Measurements from ENCODE around the gene ZBTB7C. TPM values are rescaled to one million over a fixed set of nuclear protein-coding genes. Genes with fewer than 3 reads are reported as not detected.
A peak's percentile ranks its signal among the peaks of the same experiment; 100 is the strongest.

Gene ZBTB7C
- polyA plus RNA-seq, 1 donor (not counting 4 experiments of a cell fraction or from before 2014, with no cell fraction given): 0.58 TPM

GRCh38 chr18:47997338-47997780, 411.8 kb downstream of the ZBTB7C start:
- no peaks in the 10 kb centered on the region for H3K9me1 ChIP-seq (ENCODE audit: control insufficient read depth, extremely low read depth, insufficient read depth, low read length)
- H3K9ac ChIP-seq (ENCODE audit: control insufficient read depth, extremely low read depth, insufficient read depth, low read length): no peak overlapping the region
- no peak overlapping the region for H3K4me3 ChIP-seq (ENCODE audit: control insufficient read depth in 2 of 3, extremely low read depth in 1 of 3, insufficient read depth in 2 of 3, low read depth in 1 of 3, low read length in 3 of 3)
- H2AFZ ChIP-seq (ENCODE audit: control insufficient read depth, low read length): no peak overlapping the region
- no peak for DNase-seq (ENCODE audit: low read depth, low spot score)
- H3K27me3 ChIP-seq (ENCODE audit: control insufficient read depth, extremely low read depth, insufficient read depth, low read length): no peaks in the 10 kb centered on the region
- no peaks in the 10 kb centered on the region for H3K79me2 ChIP-seq (ENCODE audit: control insufficient read depth, insufficient read depth, low read length)
- H3K4me1 ChIP-seq (ENCODE audit: control insufficient read depth, extremely low read depth, insufficient read depth, low read length): no peaks in the 10 kb centered on the region
- no peaks in the 10 kb centered on the region for H4K20me1 ChIP-seq (ENCODE audit: control insufficient read depth, extremely low read depth, insufficient read depth, low read length)
- no peak for FAIRE-seq
- H3K36me3 ChIP-seq (ENCODE audit: control insufficient read depth in 2 of 2, extremely low read depth in 1 of 2, insufficient read depth in 2 of 2, low read length in 2 of 2): no peaks in the 10 kb centered on the region
- dilution Hi-C loops (cut with MboI; ENCODE audit: extremely low pct_ligation_motif_present, low sequenced_read_pairs): no loop called here
- no peak overlapping the region for H3K4me2 ChIP-seq (ENCODE audit: control insufficient read depth, extremely low read depth, insufficient read depth, low read depth, low read length)
- H3K9me3 ChIP-seq (ENCODE audit: control insufficient read depth, low read depth, low read length): peaks cover 2% of the 10 kb centered on the region
- no peak overlapping the region for H3K27ac ChIP-seq (ENCODE audit: control insufficient read depth, insufficient read depth, low read length)
- no peak for TF ChIP-seq EZH2 (IDR thresholded peaks at IDR 0.05; ENCODE audit: low read length)
- TF ChIP-seq CTCF (optimal IDR thresholded peaks at IDR 0.05 in 1 of 3, IDR thresholded peaks at IDR 0.05 in 1 of 3, conservative IDR thresholded peaks at IDR 0.05 in 1 of 3; ENCODE audit: extremely low read depth in 1 of 3, insufficient read depth in 2 of 3, low read length in 3 of 3): peak; percentile 57 to 66 (median 65)

- no peaks in the 10 kb centered on the region for H3K4me1 ChIP-seq (ENCODE audit: control insufficient read depth, extremely low read depth, insufficient read depth, low read length)
- no peak overlapping the region for H3K27ac ChIP-seq (ENCODE audit: control insufficient read depth, insufficient read depth, low read length)
Observed at GRCh38 chr18:47996091-47996541, 413.1 kb downstream of the ZBTB7C start.

More at GRCh38 chr18:47996091-47996541, 413.1 kb downstream of the ZBTB7C start:
- no peaks in the 10 kb centered on the region for H4K20me1 ChIP-seq (ENCODE audit: control insufficient read depth, extremely low read depth, insufficient read depth, low read length)
- no peaks in the 10 kb centered on the region for H3K79me2 ChIP-seq (ENCODE audit: control insufficient read depth, insufficient read depth, low read length)
- H3K36me3 ChIP-seq (ENCODE audit: control insufficient read depth in 2 of 2, extremely low read depth in 1 of 2, insufficient read depth in 2 of 2, low read length in 2 of 2): no peaks in the 10 kb centered on the region
- TF ChIP-seq EZH2 (IDR thresholded peaks at IDR 0.05; ENCODE audit: low read length): no peak
- no peak for TF ChIP-seq CTCF (optimal IDR thresholded peaks at IDR 0.05 in 1 of 3, IDR thresholded peaks at IDR 0.05 in 1 of 3, conservative IDR thresholded peaks at IDR 0.05 in 1 of 3; ENCODE audit: extremely low read depth in 1 of 3, insufficient read depth in 2 of 3, low read length in 3 of 3)
- no peak overlapping the region for H3K9ac ChIP-seq (ENCODE audit: control insufficient read depth, extremely low read depth, insufficient read depth, low read length)
- H3K27me3 ChIP-seq (ENCODE audit: control insufficient read depth, extremely low read depth, insufficient read depth, low read length): no peaks in the 10 kb centered on the region
- no peak overlapping the region for H3K4me3 ChIP-seq (ENCODE audit: control insufficient read depth in 2 of 3, extremely low read depth in 1 of 3, insufficient read depth in 2 of 3, low read depth in 1 of 3, low read length in 3 of 3)
- no peaks in the 10 kb centered on the region for H3K9me1 ChIP-seq (ENCODE audit: control insufficient read depth, extremely low read depth, insufficient read depth, low read length)
- H3K9me3 ChIP-seq (ENCODE audit: control insufficient read depth, low read depth, low read length): peaks cover 2% of the 10 kb centered on the region
- dilution Hi-C loops (cut with MboI; ENCODE audit: extremely low pct_ligation_motif_present, low sequenced_read_pairs): no loop called here
- no peak overlapping the region for H3K4me2 ChIP-seq (ENCODE audit: control insufficient read depth, extremely low read depth, insufficient read depth, low read depth, low read length)
- H2AFZ ChIP-seq (ENCODE audit: control insufficient read depth, low read length): no peak overlapping the region
- DNase-seq (ENCODE audit: low read depth, low spot score) (no peak), FAIRE-seq (no peak)
